ENCODE results near the gene CDH4. TPM values are rescaled to one million over a fixed set of nuclear protein-coding genes. Genes with fewer than 3 reads are reported as not detected.

CDH4 gene
- total and polyA plus RNA-seq, 8 donors: under 0.01 to 2.2 (median 0.11) TPM; not detected in 2

- intact Hi-C loops (cut with DNase I; ENCODE audit: low total_unique reads): no loop called here
- Histone ChIP-seq H3K27ac (no peak overlapping the region), H3K36me3 (peaks cover 5 to 75% (median 74%) of the 10 kb centered on the region in 4 donors), H3K27me3 (no peaks in the 10 kb centered on the region), H3K9me3 (no peaks in the 10 kb centered on the region), H3K4me3 (no peak overlapping the region), H3K4me1 (peaks cover 0 to 7% (median 0%) of the 10 kb centered on the region in 4 donors)
- no peak for DNase-seq
- 84 to 90% (median 88%) methylated on average over 6 of the region's 6 CpGs for WGBS, 5 donors
- TF ChIP-seq EP300 (IDR thresholded peaks at IDR 0.05) (no peak), CTCF (IDR thresholded peaks at IDR 0.05) (no peak), POLR2A (IDR thresholded peaks at IDR 0.05) (no peak), POLR2AphosphoS5 (IDR thresholded peaks at IDR 0.05) (no peak)
Observed at GRCh38 chr20:61985096-61985495, 733.0 kb downstream of the CDH4 start.

GRCh38 chr20:61986762-61987321 is 734.8 kb downstream of the CDH4 start:
- intact Hi-C loops (cut with DNase I; ENCODE audit: low total_unique reads): no loop called here
- no peak for DNase-seq
- no peaks in the 10 kb centered on the region for H3K27me3 ChIP-seq
- 76 to 84% (median 81%) methylated on average over 16 of the region's 16 CpGs for WGBS, 5 donors
- H3K9me3 ChIP-seq: peaks cover 4 to 10% (median 9%) of the 10 kb centered on the region in 4 donors
- no peak overlapping the region for H3K27ac ChIP-seq
- peaks cover 15 to 85% (median 83%) of the 10 kb centered on the region in 4 donors for H3K36me3 ChIP-seq
- no peak for TF ChIP-seq CTCF (IDR thresholded peaks at IDR 0.05)
- no peak for TF ChIP-seq POLR2A (IDR thresholded peaks at IDR 0.05)
- no peak for TF ChIP-seq EP300 (IDR thresholded peaks at IDR 0.05)
- no peak for TF ChIP-seq POLR2AphosphoS5 (IDR thresholded peaks at IDR 0.05)
- no peaks in the 10 kb centered on the region for H3K4me1 ChIP-seq
- H3K4me3 ChIP-seq: no peak overlapping the region

- no peaks in the 10 kb centered on the region for H3K4me1 ChIP-seq
- no peak for DNase-seq
- H3K27ac ChIP-seq: no peak overlapping the region
- TF ChIP-seq CTCF (IDR thresholded peaks at IDR 0.05) (no peak), POLR2A (IDR thresholded peaks at IDR 0.05) (no peak), EP300 (IDR thresholded peaks at IDR 0.05) (no peak), POLR2AphosphoS5 (IDR thresholded peaks at IDR 0.05) (no peak)
- H3K4me3 ChIP-seq: no peak overlapping the region
- H3K27me3 ChIP-seq: no peaks in the 10 kb centered on the region
- peaks cover 5 to 23% (median 17%) of the 10 kb centered on the region in 4 donors for H3K9me3 ChIP-seq
- WGBS, 5 donors: 94 to 97% (median 96%) methylated on average over 18 of the region's 18 CpGs
- peaks cover 33 to 92% (median 90%) of the 10 kb centered on the region in 4 donors for H3K36me3 ChIP-seq
- intact Hi-C loops (cut with DNase I; ENCODE audit: low total_unique reads): no loop called here
Observed at GRCh38 chr20:61988665-61989064, 736.6 kb downstream of the CDH4 start.

- WGBS, 5 donors: 80 to 88% (median 83%) methylated on average over 14 of the region's 14 CpGs
- Histone ChIP-seq H3K4me3 (no peak overlapping the region), H3K27ac (no peak overlapping the region), H3K36me3 (peaks cover 42 to 93% (median 91%) of the 10 kb centered on the region in 4 donors), H3K27me3 (no peaks in the 10 kb centered on the region), H3K9me3 (peaks cover 5 to 23% (median 17%) of the 10 kb centered on the region in 4 donors), H3K4me1 (no peaks in the 10 kb centered on the region)
- DNase-seq: no peak
- intact Hi-C loops (cut with DNase I; ENCODE audit: low total_unique reads): no loop called here
- TF ChIP-seq CTCF (IDR thresholded peaks at IDR 0.05): no peak
- no peak for TF ChIP-seq POLR2A (IDR thresholded peaks at IDR 0.05)
- no peak for TF ChIP-seq POLR2AphosphoS5 (IDR thresholded peaks at IDR 0.05)
- no peak for TF ChIP-seq EP300 (IDR thresholded peaks at IDR 0.05)
Observed at GRCh38 chr20:61989741-61990140, 737.7 kb downstream of the CDH4 start.
